ENCODE results near the gene OR1I1. TPM values are rescaled to one million over a fixed set of nuclear protein-coding genes. Genes with fewer than 3 reads are reported as not detected.
A peak's percentile ranks its signal among the peaks of the same experiment; 100 is the strongest.

Gene OR1I1
- total RNA-seq, 1 experiment from 2014 or later, result not detected

- TF ChIP-seq NFATC4 (CRISPR knock-in tag; IDR thresholded peaks at IDR 0.05) (no peak), NR2C2 (CRISPR knock-in tag; IDR thresholded peaks at IDR 0.05) (no peak), ELF4 (CRISPR knock-in tag; IDR thresholded peaks at IDR 0.05; ENCODE audit: low read depth) (no peak), IRF1 (CRISPR knock-in tag; IDR thresholded peaks at IDR 0.05) (no peak), ZNF281 (CRISPR knock-in tag; IDR thresholded peaks at IDR 0.05) (no peak), ZNF138 (CRISPR knock-in tag; conservative IDR thresholded peaks at IDR 0.05) (no peak), ZNF416 (CRISPR knock-in tag; IDR thresholded peaks at IDR 0.05) (no peak), CREB1 (CRISPR knock-in tag; IDR thresholded peaks at IDR 0.05) (no peak), ARID4B (CRISPR knock-in tag; IDR thresholded peaks at IDR 0.05; ENCODE audit: borderline replicate concordance) (peak; percentile 64; the same call in 1 of the 2 replicates), SMAD4 (CRISPR knock-in tag; IDR thresholded peaks at IDR 0.05) (peak; percentile 47; the same call in 1 of the 2 replicates), E2F1 (CRISPR knock-in tag; IDR thresholded peaks at IDR 0.05) (no peak), TEAD4 (CRISPR knock-in tag; IDR thresholded peaks at IDR 0.05) (0 out of 2 replicates have a peak, but pooled peaks have one; percentile 26), AR (CRISPR knock-in tag; IDR thresholded peaks at IDR 0.05) (no peak), SOX15 (CRISPR knock-in tag; IDR thresholded peaks at IDR 0.05) (no peak), GRHL2 (CRISPR knock-in tag; IDR thresholded peaks at IDR 0.05; ENCODE audit: insufficient replicate concordance, severe bottlenecking) (no peak)
Measured at GRCh38 chr19:15125232-15126067, 43.4 kb downstream of the OR1I1 start (continued).
